HCT116 (cell line): ENCODE data around the gene GBE1. TPM values are rescaled to one million over a fixed set of nuclear protein-coding genes. Genes with fewer than 3 reads are reported as not detected.

ENCODE experiments used
- ATAC-seq: fragments of 200-7000 bp; cut with Tn5 transposase; 2 replicates; pipeline ENCODE4 v1.9.1; 2020; ENCODE audit warnings: mild to moderate bottlenecking, moderate library complexity
- BruUV-seq: library from RNA; stranded (reverse); fragments of 400-500 nt; replicated peaks from 2 replicates; lab custom pipeline; 2021; lab: Mats Ljungman, UMichigan
- CTCF ChIA-PET: fragments of 300-600 bp; sonication (Branson Sonifier 250); formaldehyde crosslinking; loops from one replicate; lab custom pipeline; 2021; ENCODE audit warnings: antibody characterized with exemption; lab: Charles Lee
- POLR2A ChIA-PET: fragments of 300-600, 350-600 bp; sonication (Branson Sonifier 250); formaldehyde crosslinking; loops from one replicate; lab custom pipeline; 2021; ENCODE audit warnings: antibody characterized with exemption; lab: Charles Lee
- RAD21 ChIA-PET, 2 experiments: fragments of 300-600 bp; sonication (Branson Sonifier 250); formaldehyde crosslinking; loops; one replicate each; lab custom pipeline; 2023; ENCODE audit warnings: low total read pairs in 2 of 2; ENCODE audit not compliant: uncharacterized antibody in 2 of 2, unreplicated experiment in 2 of 2, low non-redundant PET in 1 of 2; lab: Charles Lee
- DNase-seq: peaks from one replicate; pipeline ENCODE4 v3.0.0-alpha.2; 2010; ENCODE audit warnings: low read depth, low spot score
- H2AFZ ChIP-seq: fragments of 200-600 bp; shearing (Covaris generic), sonication (generic); 2 replicates; pipeline ENCODE4 v1.6.1; 2017; ENCODE audit warnings: low read depth, mixed run types, mixed read lengths, antibody characterized with exemption, low read length; ENCODE audit not compliant: poor library complexity, severe bottlenecking
- H3K27ac ChIP-seq: 2 replicates; pipeline ENCODE4 v1.5.1; 2012; ENCODE audit warnings: low read depth, low read length
- H3K27me3 ChIP-seq: fragments of 200-600 bp; sonication (generic); 2 replicates; pipeline ENCODE4 v1.6.1; 2016; ENCODE audit warnings: mixed run types, low read length, mixed read lengths; ENCODE audit not compliant: insufficient read depth
- H3K36me3 ChIP-seq, 2 experiments: fragments of 200-500 bp in 1 of 2; fragments of 200-600 bp in 1 of 2; sonication (Bioruptor generic) in 1 of 2; sonication (generic) in 1 of 2; 2 replicates each; pipeline versions ENCODE4 v1.5.1 to v1.6.1; 2014 to 2016; ENCODE audit warnings: low read length in 2 of 2, inconsistent platforms in 1 of 2, mixed read lengths in 1 of 2, mixed run types in 1 of 2; ENCODE audit not compliant: insufficient read depth in 2 of 2, control insufficient read depth in 1 of 2
- H3K4me1 ChIP-seq, 2 experiments: fragments of 200-600 bp in 1 of 2; sonication (generic) in 1 of 2; 2 replicates each; pipeline versions ENCODE4 v1.5.1 to v1.6.1; 2012 to 2017; ENCODE audit warnings: low read length in 2 of 2, inconsistent platforms in 1 of 2, mild to moderate bottlenecking in 1 of 2, mixed read lengths in 1 of 2, mixed run types in 1 of 2, moderate library complexity in 1 of 2; ENCODE audit not compliant: insufficient read depth in 2 of 2, control insufficient read depth in 1 of 2
- H3K4me2 ChIP-seq: fragments of 200-600 bp; sonication (generic); 2 replicates; pipeline ENCODE4 v1.6.1; 2017; ENCODE audit warnings: mixed run types, low read length, mixed read lengths
- H3K4me3 ChIP-seq, 2 experiments: fragments of 200-600 bp in 1 of 2; sonication (generic) in 1 of 2; replicated peaks in 1 of 2; 2 replicates each; pipeline ENCODE4 v1.5.1; 2011 to 2016; ENCODE audit warnings: low read length in 2 of 2, control low read depth in 1 of 2, low read depth in 1 of 2, mild to moderate bottlenecking in 1 of 2, mixed read lengths in 1 of 2, mixed run types in 1 of 2
- H3K79me2 ChIP-seq: fragments of 200-600 bp; sonication (generic); 2 replicates; pipeline ENCODE4 v1.6.1; 2017; ENCODE audit warnings: mild to moderate bottlenecking, mixed run types, low read length, moderate library complexity, mixed read lengths; ENCODE audit not compliant: insufficient read depth
- H3K9ac ChIP-seq: fragments of 200-600 bp; sonication (generic); 2 replicates; pipeline ENCODE4 v1.6.1; 2016; ENCODE audit warnings: low read length, mixed read lengths
- H3K9me2 ChIP-seq: fragments of 200-600 bp; sonication (generic), shearing (Covaris generic); 2 replicates; pipeline ENCODE4 v1.6.1; 2017; ENCODE audit warnings: mixed run types, mild to moderate bottlenecking, moderate library complexity; ENCODE audit not compliant: insufficient read depth
- H3K9me3 ChIP-seq, 2 experiments: fragments of 200-500 bp in 1 of 2; fragments of 200-600 bp in 1 of 2; sonication (Bioruptor generic) in 1 of 2; sonication (generic) in 1 of 2; 2 replicates each; pipeline ENCODE4 v1.6.1; 2014 to 2017; ENCODE audit warnings: low read length in 2 of 2, mixed read lengths in 2 of 2, inconsistent platforms in 1 of 2, low read depth in 1 of 2, mild to moderate bottlenecking in 1 of 2, mixed run types in 1 of 2, moderate library complexity in 1 of 2; ENCODE audit not compliant: control insufficient read depth in 1 of 2, insufficient read depth in 1 of 2
- H4K20me1 ChIP-seq: fragments of 200-600 bp; sonication (generic), shearing (Covaris generic); 2 replicates; pipeline ENCODE4 v1.6.1; 2017; ENCODE audit warnings: mixed run types, mild to moderate bottlenecking, moderate library complexity; ENCODE audit not compliant: insufficient read depth
- CBX3 ChIP-seq: IDR thresholded peaks from 2 replicates; pipeline ENCODE4 v1.6.1; 2012; ENCODE audit warnings: low read depth
- CEBPB ChIP-seq: IDR thresholded peaks from 2 replicates; pipeline ENCODE4 v1.6.1; 2012; ENCODE audit warnings: low read depth
- CTCF ChIP-seq, 3 experiments: fragments of 200-600 bp in 1 of 3; sonication (generic) in 1 of 3; IDR thresholded peaks in 2 of 3; conservative IDR thresholded peaks in 1 of 3; 2 replicates each; pipeline ENCODE4 v1.5.1; 2012 to 2017; ENCODE audit warnings: low read depth in 2 of 3, low read length in 2 of 3, antibody characterized with exemption in 1 of 3, borderline replicate concordance in 1 of 3, control low read depth in 1 of 3, mild to moderate bottlenecking in 1 of 3, mixed read lengths in 1 of 3, mixed run types in 1 of 3, moderate library complexity in 1 of 3; ENCODE audit not compliant: insufficient read depth in 1 of 3
- EGR1 ChIP-seq: IDR thresholded peaks from 2 replicates; pipeline ENCODE4 v1.6.1; 2012; ENCODE audit warnings: low read depth
- ELF1 ChIP-seq: IDR thresholded peaks from 2 replicates; pipeline ENCODE4 v1.6.1; 2012; ENCODE audit warnings: low read depth, borderline replicate concordance
- EZH2 ChIP-seq: fragments of 200-600 bp; sonication (generic); IDR thresholded peaks from 2 replicates; pipeline ENCODE4 v1.6.1; 2017; ENCODE audit warnings: antibody characterized with exemption, mixed run types
- JUND ChIP-seq: IDR thresholded peaks from 2 replicates; pipeline ENCODE4 v1.6.1; 2012
- MAX ChIP-seq: IDR thresholded peaks from 2 replicates; pipeline ENCODE4 v1.6.1; 2012
- POLR2A ChIP-seq: IDR thresholded peaks from 2 replicates; pipeline ENCODE4 v1.7.0; 2011; ENCODE audit warnings: borderline replicate concordance; ENCODE audit not compliant: insufficient read depth, insufficient read length; ENCODE audit errors: extremely low read depth
- RAD21 ChIP-seq: IDR thresholded peaks from 2 replicates; pipeline ENCODE4 v1.6.1; 2012; ENCODE audit warnings: low read depth, mild to moderate bottlenecking
- REST ChIP-seq: IDR thresholded peaks from 2 replicates; pipeline ENCODE4 v1.6.1; 2012; ENCODE audit warnings: low read depth
- SIN3A ChIP-seq: IDR thresholded peaks from 2 replicates; pipeline ENCODE4 v1.6.1; 2012; ENCODE audit warnings: low read depth
- SP1 ChIP-seq: IDR thresholded peaks from 2 replicates; pipeline ENCODE4 v1.6.1; 2012; ENCODE audit warnings: low read depth
- SRF ChIP-seq: IDR thresholded peaks from 2 replicates; pipeline ENCODE4 v1.6.1; 2012; ENCODE audit warnings: low read depth
- TCF7L2 ChIP-seq: IDR thresholded peaks from 2 replicates; pipeline ENCODE4 v1.7.0; 2011; ENCODE audit warnings: borderline replicate concordance, inconsistent platforms; ENCODE audit not compliant: insufficient read depth, insufficient read length; ENCODE audit errors: extremely low read depth
- YY1 ChIP-seq: IDR thresholded peaks from 2 replicates; pipeline ENCODE4 v1.6.1; 2011; ENCODE audit warnings: low read length, low read depth, moderate library complexity, mild to moderate bottlenecking; ENCODE audit not compliant: insufficient replicate concordance; ENCODE audit errors: extremely low read depth
- ZBTB33 ChIP-seq: IDR thresholded peaks from 2 replicates; pipeline ENCODE4 v1.6.1; 2011; ENCODE audit warnings: mild to moderate bottlenecking, low read length, moderate library complexity; ENCODE audit not compliant: insufficient replicate concordance; ENCODE audit errors: extremely low read depth
- ZFX ChIP-seq: fragments of 450-650 bp; IDR thresholded peaks from 2 replicates; pipeline ENCODE4 v1.6.1; 2017
- ZNF274 ChIP-seq: fragments of 200-500 bp; sonication (Bioruptor generic); IDR thresholded peaks from 2 replicates; pipeline ENCODE4 v1.6.1; 2014; ENCODE audit warnings: mild to moderate bottlenecking, low read depth, low read length, inconsistent platforms
- intact Hi-C: fragments of 100-400 bp; cut with micrococcal nuclease; formaldehyde crosslinking; loops from 2 replicates; pipeline ENCODE4 v1.10.0; 2022
- total RNA-seq: library from RNA; stranded (reverse); gene quantifications from one replicate; pipeline ENCODE4 v1.2.1, GENCODE V29; 2021; ENCODE audit not compliant: unreplicated experiment

The GBE1 gene
- total RNA-seq, 1 experiment from 2014 or later: 27.7 TPM

GRCh38 chr3:81544385-81544784 is 217.1 kb downstream of the GBE1 start:
- H3K4me1 ChIP-seq: no peaks in the 10 kb centered on the region
- BruUV-seq: no TSS peak
- no peaks in the 10 kb centered on the region for H3K79me2 ChIP-seq
- no peaks in the 10 kb centered on the region for H3K9me2 ChIP-seq
- TF ChIP-seq EGR1 (no peak), ZBTB33 (no peak), CTCF (IDR thresholded peaks at IDR 0.05 in 2 of 3, conservative IDR thresholded peaks at IDR 0.05 in 1 of 3; ENCODE audit: borderline replicate concordance in 1 of 3, insufficient read depth in 1 of 3, low read depth in 2 of 3, low read length in 2 of 3) (no peak), REST (no peak), ZFX (no peak), ZNF274 (no peak), CEBPB (no peak), CBX3 (no peak), MAX (no peak), JUND (no peak), SRF (no peak), POLR2A (no peak), SP1 (no peak), ELF1 (no peak), RAD21 (no peak), TCF7L2 (no peak), SIN3A (no peak), YY1 (no peak), EZH2 (no peak)
- ATAC-seq (no peak), DNase-seq (no peak)
- ChIA-PET RAD21 (no interaction called here), CTCF (no interaction called here), POLR2A (no interaction called here)
- H3K9me3 ChIP-seq: no peaks in the 10 kb centered on the region
- intact Hi-C loops: no loop called here
- H4K20me1 ChIP-seq: no peaks in the 10 kb centered on the region; the same call in 1 of the 2 replicates
- no peak overlapping the region for H3K27ac ChIP-seq
- H3K27me3 ChIP-seq: no peaks in the 10 kb centered on the region
- no peak overlapping the region for H3K9ac ChIP-seq
- no peaks in the 10 kb centered on the region for H3K36me3 ChIP-seq
- no peak overlapping the region for H3K4me3 ChIP-seq
- H3K4me2 ChIP-seq: no peak overlapping the region
- H2AFZ ChIP-seq: no peak overlapping the region
